HG02798 (cell line): Measurements from ENCODE around the gene CCDC88C.

ENCODE experiments used
- ATAC-seq: cut with Tn5 transposase; IDR thresholded peaks from one replicate; pipeline ENCODE4 v1.9.1; 2021; ENCODE audit warnings: mild to moderate bottlenecking; ENCODE audit not compliant: unreplicated experiment, poor library complexity

CCDC88C gene

GRCh38 chr14:91332171-91332985 is 85.2 kb downstream of the CCDC88C start:
- ATAC-seq = no peak

GRCh38 chr14:91331721-91332120 is 85.9 kb downstream of the CCDC88C start:
- ATAC-seq = no peak

- no peak for ATAC-seq
Observed at GRCh38 chr14:91330856-91331255, 86.8 kb downstream of the CCDC88C start.

GRCh38 chr14:91330096-91330696 is 87.4 kb downstream of the CCDC88C start:
- ATAC-seq = no peak

GRCh38 chr14:91329486-91330014 is 88.1 kb downstream of the CCDC88C start:
- no peak for ATAC-seq

- ATAC-seq = no peak
Observed at GRCh38 chr14:91328313-91329050, 89.1 kb downstream of the CCDC88C start.

GRCh38 chr14:91327661-91328312 is 89.8 kb downstream of the CCDC88C start:
- no peak for ATAC-seq

GRCh38 chr14:91327250-91327595 is 90.4 kb downstream of the CCDC88C start:
- no peak for ATAC-seq

GRCh38 chr14:91326514-91327249 is 90.9 kb downstream of the CCDC88C start:
- ATAC-seq = no peak

GRCh38 chr14:91324606-91325575 is 92.7 kb downstream of the CCDC88C start:
- no peak for ATAC-seq

- peak; percentile 70 for ATAC-seq
Observed at GRCh38 chr14:91323671-91324605, 93.7 kb downstream of the CCDC88C start.

GRCh38 chr14:91323031-91323430 is 94.6 kb downstream of the CCDC88C start:
- no peak for ATAC-seq

GRCh38 chr14:91322623-91323022 is 95.0 kb downstream of the CCDC88C start:
- ATAC-seq = no peak

- ATAC-seq = no peak
Observed at GRCh38 chr14:91321131-91321530, 96.5 kb downstream of the CCDC88C start.

- no peak for ATAC-seq
Observed at GRCh38 chr14:91320266-91320665, 97.4 kb downstream of the CCDC88C start.

- no peak for ATAC-seq
Observed at GRCh38 chr14:91318911-91319310, 98.7 kb downstream of the CCDC88C start.

- ATAC-seq = no peak
Observed at GRCh38 chr14:91317381-91318308, 100.0 kb downstream of the CCDC88C start.
